Hepatocyte (in vitro differentiated cells): ENCODE data around the gene ZCCHC3.

ENCODE experiments used
- CTCF ChIP-seq: fragments of 200-600 bp; sonication (generic); IDR thresholded peaks from 2 replicates; pipeline ENCODE4 v1.5.1; 2016; ENCODE audit warnings: antibody characterized with exemption, mild to moderate bottlenecking; ENCODE audit not compliant: poor library complexity
- EZH2phosphoT487 ChIP-seq: fragments of 200-600 bp; sonication (generic); IDR thresholded peaks from one replicate; pipeline ENCODE4 v1.6.1; 2018; ENCODE audit warnings: antibody characterized with exemption, mild to moderate bottlenecking, low read depth, moderate library complexity; ENCODE audit not compliant: unreplicated experiment, severe bottlenecking

DNA sequence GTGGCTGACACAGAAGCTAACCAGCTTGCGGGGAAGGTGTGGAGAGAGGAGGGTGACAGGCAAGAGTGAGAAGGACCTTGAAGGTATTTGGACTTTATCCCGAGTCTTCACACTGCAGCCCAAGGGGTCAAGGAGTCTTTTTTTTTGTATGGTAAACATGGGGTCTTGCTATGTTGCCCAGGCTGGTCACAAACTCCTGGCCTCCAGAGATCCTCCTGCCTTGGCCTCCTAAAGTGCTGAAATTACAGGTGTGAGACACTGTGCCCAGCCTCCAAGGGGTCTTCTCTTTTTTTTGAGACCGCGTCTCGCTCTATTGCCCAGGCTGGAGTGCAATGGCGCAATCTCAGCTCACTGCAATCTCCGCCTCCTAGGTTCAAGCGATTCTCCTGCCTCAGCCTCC, 37.2 kb downstream of the ZCCHC3 start:
- TF ChIP-seq EZH2phosphoT487 (no peak), CTCF (no peak)
